Transverse colon (tissue), 4 donors: ENCODE results near the gene ABO. TPM values are rescaled to one million over a fixed set of nuclear protein-coding genes. Genes with fewer than 3 reads are reported as not detected.
A peak's percentile ranks its signal among the peaks of the same experiment; 100 is the strongest.

Source experiments
- DNase-seq: peaks from one replicate; pipeline ENCODE4 v3.0.0-alpha.2; 2019
- H3K27ac ChIP-seq, 4 donors: fragments of 200-600 bp; sonication (generic); 2 replicates each; pipeline ENCODE4 v1.5.1; 2016 to 2018; ENCODE audit warnings: inconsistent platforms in 4 of 4
- H3K27me3 ChIP-seq: fragments of 200-600 bp; sonication (generic); 2 replicates; pipeline ENCODE4 v1.5.1; 2017; ENCODE audit warnings: inconsistent platforms
- H3K36me3 ChIP-seq, 4 donors: fragments of 200-600 bp; sonication (generic); 2 replicates each; pipeline ENCODE4 v1.5.1; 2017 to 2019; ENCODE audit warnings: inconsistent platforms in 4 of 4
- H3K4me1 ChIP-seq, 4 donors: fragments of 200-600 bp; sonication (generic); 2 replicates each; pipeline ENCODE4 v1.5.1; 2017 to 2020; ENCODE audit warnings: inconsistent platforms in 4 of 4
- H3K4me3 ChIP-seq, 4 donors: fragments of 200-600 bp; sonication (generic); 1 replicate in 1 of 4; 2 replicates in 3 of 4; pipeline versions ENCODE4 v1.5.1 to v1.6.1; 2017 to 2019; ENCODE audit warnings: inconsistent platforms in 4 of 4
- H3K9me3 ChIP-seq, 2 donors: fragments of 200-600 bp; sonication (generic); 2 replicates each; pipeline ENCODE4 v1.5.1; 2017 to 2019; ENCODE audit warnings: inconsistent platforms in 2 of 2
- CTCF ChIP-seq, 5 experiments: fragments of 200-600 bp in 3 of 5; fragments of 450-650 bp in 2 of 5; sonication (generic) in 3 of 5; IDR thresholded peaks; 1 replicate in 2 of 5; 2 replicates in 3 of 5; pipeline ENCODE4 v1.5.1; 2016 to 2017; ENCODE audit warnings: antibody characterized with exemption in 5 of 5, inconsistent platforms in 3 of 5, mild to moderate bottlenecking in 2 of 5, moderate library complexity in 1 of 5
- EP300 ChIP-seq: sonication (generic); formaldehyde crosslinking; IDR thresholded peaks from one replicate; pipeline ENCODE4 v1.6.1; 2017; ENCODE audit warnings: antibody characterized with exemption, low read depth
- POLR2A ChIP-seq: fragments of 450-650 bp; IDR thresholded peaks from one replicate; pipeline ENCODE4 v1.6.1; 2016; ENCODE audit warnings: antibody characterized with exemption, mild to moderate bottlenecking, moderate library complexity
- POLR2AphosphoS5 ChIP-seq, 3 donors: sonication (generic); formaldehyde crosslinking; IDR thresholded peaks; one replicate each; pipeline ENCODE4 v1.6.1; 2016; ENCODE audit warnings: antibody characterized with exemption in 3 of 3
- WGBS, 2 donors: methylation state at CpG; one replicate each; pipeline ENCODE4 v1.1.5; 2018; ENCODE audit warnings: low coverage in 1 of 2; 5-methylcytosine and 5-hydroxymethylcytosine counted together
- in situ Hi-C, 4 donors: fragments of 200-750 bp; cut with MboI; loops; one replicate each; pipeline versions ENCODE4 v1.15.0 to v1.15.1; 2017; ENCODE audit warnings: low sequenced_read_pairs in 3 of 4, low pct_ligation_motif_present in 1 of 4, low pct_unique_long_range_greater_than_20kb in 1 of 4
- intact Hi-C: fragments of 100-400 bp; cut with DNase I; formaldehyde crosslinking; loops from one replicate; pipeline ENCODE4 v1.15.1; 2023; ENCODE audit warnings: low total_unique reads
- total RNA-seq, 4 donors: library from RNA; depleted of rRNA; stranded (reverse); fragments of >200 nt; gene quantifications; one replicate each; pipeline ENCODE4 v1.1.0, GENCODE V29; 2016

The ABO gene
- total RNA-seq, 4 donors from 2014 or later = 77.4 to 199 (median 141) TPM

- peak; percentile 3 for DNase-seq
- Histone ChIP-seq H3K27me3 (peaks cover 18% of the 10 kb centered on the region), H3K27ac (peak overlapping the region in 1 of 4 donors; percentile 92), H3K4me1 (peaks cover 8 to 39% (median 26%) of the 10 kb centered on the region in 4 donors), H3K36me3 (no peaks in the 10 kb centered on the region), H3K9me3 (no peaks in the 10 kb centered on the region), H3K4me3 (no peak overlapping the region)
- 79 to 90% methylated on average over 8 to 9 of the region's 9 CpGs for WGBS, 2 donors
- intact Hi-C loops (loop anchor here (1.0 kb wide), 1 partner anchor 39 kb away; no protein-coding TSS in a partner anchor), in situ Hi-C loops (no loop called here)
- no peak for TF ChIP-seq POLR2AphosphoS5 (IDR thresholded peaks at IDR 0.05)
- TF ChIP-seq CTCF (IDR thresholded peaks at IDR 0.05) = no peak
- no peak for TF ChIP-seq EP300
Observed at GRCh38 chr9:133276923-133277322, 1.9 kb upstream of the ABO start.

- DNase-seq = peak; percentile 8
- Histone ChIP-seq H3K4me3 (peak overlapping the region; percentile 54 to 78 (median 66)), H3K9me3 (no peaks in the 10 kb centered on the region), H3K4me1 (peaks cover 7 to 39% (median 22%) of the 10 kb centered on the region in 4 donors), H3K27ac (peak overlapping the region; percentile 92 to 98 (median 94)), H3K27me3 (peaks cover 18% of the 10 kb centered on the region), H3K36me3 (no peaks in the 10 kb centered on the region)
- in situ Hi-C loops = no loop called here
- TF ChIP-seq CTCF (IDR thresholded peaks at IDR 0.05) (no peak), POLR2A (peak; percentile 6)
- intact Hi-C loops = no loop called here
- 50 to 60% methylated on average over 2 to 33 of the region's 33 CpGs for whole genome bisulfite sequencing, 2 donors
Observed at GRCh38 chr9:133276001-133276884, 1.2 kb upstream of the ABO start.

- H3K4me3 ChIP-seq = peak overlapping the region; percentile 25 to 78 (median 62)
- no peak for TF ChIP-seq CTCF (IDR thresholded peaks at IDR 0.05)
- no peak for TF ChIP-seq POLR2A
- TF ChIP-seq POLR2AphosphoS5 (IDR thresholded peaks at IDR 0.05) = no peak
- TF ChIP-seq EP300 = no peak
- H3K36me3 ChIP-seq = no peaks in the 10 kb centered on the region
- peaks cover 18% of the 10 kb centered on the region for H3K27me3 ChIP-seq
- WGBS, 2 donors = 42% methylated on average over 25 of the region's 60 CpGs; no CpG with 5 or more reads in 1 of the 2 donors
- intact Hi-C loops = no loop called here
- H3K9me3 ChIP-seq = no peaks in the 10 kb centered on the region
- H3K27ac ChIP-seq = peak overlapping the region; percentile 92 to 98 (median 94)
- no peak for DNase-seq
- in situ Hi-C loops = no loop called here
- peaks cover 3 to 47% (median 10%) of the 10 kb centered on the region in 4 donors for H3K4me1 ChIP-seq
Observed at GRCh38 chr9:133274236-133275104, 531 bp downstream of the ABO start.

GRCh38 chr9:133273819-133274218 lies 1.2 kb downstream of the ABO start:
- no peaks in the 10 kb centered on the region for H3K36me3 ChIP-seq
- peak; percentile 56 for TF ChIP-seq POLR2A
- TF ChIP-seq POLR2AphosphoS5 (IDR thresholded peaks at IDR 0.05) = peak in 2 of 3 donors; percentile 12 to 41
- TF ChIP-seq CTCF (IDR thresholded peaks at IDR 0.05) = no peak
- no peak for TF ChIP-seq EP300
- in situ Hi-C loops (no loop called here), intact Hi-C loops (no loop called here)
- peak overlapping the region in 3 of 4 donors; percentile 54 to 78 (median 70) for H3K4me3 ChIP-seq
- H3K27me3 ChIP-seq = peaks cover 18% of the 10 kb centered on the region
- no peaks in the 10 kb centered on the region for H3K9me3 ChIP-seq
- WGBS, 2 donors = 44 to 70% methylated on average over 2 to 11 of the region's 11 CpGs
- H3K27ac ChIP-seq = peak overlapping the region; percentile 92 to 98 (median 94)
- peak; percentile 55 for DNase-seq
- H3K4me1 ChIP-seq = peaks cover 3 to 51% (median 11%) of the 10 kb centered on the region in 4 donors
